Stimulated activated CD4-positive, alpha-beta T cell treated with anti-CD3 and anti-CD28 coated beads, Interleukin-12 subunit alpha, Interleukin-12 subunit beta, amount 100 ng/mL, for 4 hours (primary cell): ENCODE measurements around the gene DNAH9.

Experiments used
- DNase-seq: peaks from one replicate; pipeline ENCODE4 v3.0.0-alpha.2; 2020

The DNAH9 gene

GRCh38 chr17:11780621-11781020 is 182.4 kb downstream of the DNAH9 start:
- DNase-seq: no peak

DNA sequence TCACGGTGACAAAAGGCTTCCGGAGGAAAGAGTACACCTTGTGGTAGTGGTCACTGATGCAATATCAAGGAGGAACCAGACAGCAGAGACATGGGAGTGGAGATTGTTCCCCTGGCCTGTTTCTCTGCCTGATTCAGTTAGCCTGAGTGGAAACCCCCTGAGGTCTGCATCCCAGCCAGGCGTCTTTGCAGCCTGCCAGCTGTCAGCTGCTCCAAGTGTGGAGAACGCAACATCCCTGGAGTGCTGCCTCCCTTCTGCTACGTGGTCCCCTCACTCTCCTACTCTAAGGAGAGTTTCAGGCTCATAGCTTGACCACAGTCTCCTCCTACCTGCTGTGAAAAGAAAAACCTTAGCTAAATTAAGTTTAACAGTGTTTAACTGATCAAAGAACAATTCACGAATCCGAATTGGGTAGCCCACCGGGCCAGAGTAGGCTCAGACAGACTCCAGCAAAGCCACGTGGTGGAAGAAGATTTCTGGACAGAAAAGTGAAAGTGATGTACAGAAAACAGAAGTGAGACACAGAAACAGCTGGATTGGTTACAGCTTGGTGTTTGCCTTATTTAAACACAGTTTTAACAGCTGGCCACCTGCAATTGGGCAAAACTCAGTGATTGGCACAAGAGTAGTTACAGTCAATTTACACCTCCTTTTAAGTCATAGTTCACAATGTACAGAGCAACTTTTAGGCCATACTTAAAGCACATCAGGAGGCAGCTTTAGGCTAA is 188.6 kb downstream of the DNAH9 start:
- no peak for DNase-seq

DNA sequence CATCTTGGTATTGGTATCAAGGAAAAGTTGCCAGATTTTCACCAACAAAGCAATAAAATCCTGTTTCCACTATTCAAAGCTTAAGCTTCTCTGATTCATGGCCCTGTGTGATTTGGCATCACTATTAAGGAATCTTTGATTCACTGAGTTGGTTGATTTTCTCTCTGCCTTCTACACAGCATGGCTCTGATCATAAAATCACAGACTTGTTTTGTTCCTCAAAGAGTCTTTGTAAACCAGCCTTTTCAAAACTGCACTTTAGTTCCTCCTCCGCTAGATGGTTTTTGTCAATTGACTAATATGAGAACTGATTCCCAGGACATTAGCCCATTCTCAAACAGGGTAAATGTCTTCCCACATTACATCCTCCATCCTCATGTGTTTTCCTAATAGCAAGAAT is 197.6 kb downstream of the DNAH9 start:
- no peak for DNase-seq

DNA sequence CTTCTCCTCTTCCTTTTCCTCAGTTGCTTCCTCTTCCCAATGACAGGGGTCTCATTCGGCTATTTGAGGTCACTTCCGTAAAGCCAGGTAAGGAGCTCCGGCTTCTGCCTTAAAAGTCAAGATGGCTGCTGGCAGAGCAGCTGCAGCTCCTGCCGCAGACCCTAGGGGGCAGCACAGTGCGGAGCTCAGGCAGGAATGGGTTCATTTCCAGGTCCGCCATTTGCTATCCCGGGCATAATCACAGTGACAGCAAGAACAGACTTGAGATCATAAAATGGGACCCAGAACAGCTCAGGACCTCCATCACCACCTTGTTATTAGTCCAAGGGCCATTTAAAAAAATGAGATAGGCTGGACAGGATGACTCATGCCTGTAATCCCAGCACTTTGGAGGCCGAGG is 199.5 kb downstream of the DNAH9 start:
- no peak for DNase-seq

- DNase-seq: no peak
These were observed 205.1 kb downstream of the DNAH9 start for GRCh38 chr17:11803231-11803969.

DNA sequence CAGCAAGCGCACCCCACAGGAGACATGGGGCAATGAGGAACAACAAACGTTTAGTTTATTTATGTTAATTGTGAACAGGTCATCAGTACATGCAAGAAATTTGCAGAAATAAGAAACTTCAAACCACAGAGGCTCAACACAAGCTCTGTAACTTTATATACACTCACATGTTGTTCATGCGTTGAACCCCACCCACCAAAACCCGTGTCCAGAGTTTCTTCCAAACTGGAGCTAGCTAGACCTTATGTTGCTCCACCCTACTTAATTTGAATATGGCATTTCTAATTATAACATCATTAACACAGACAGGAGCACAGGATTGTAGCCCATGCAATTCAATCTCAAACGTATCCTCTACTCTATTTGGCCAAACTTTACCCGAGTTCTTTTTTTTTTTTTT is 206.9 kb downstream of the DNAH9 start:
- no peak for DNase-seq

DNA sequence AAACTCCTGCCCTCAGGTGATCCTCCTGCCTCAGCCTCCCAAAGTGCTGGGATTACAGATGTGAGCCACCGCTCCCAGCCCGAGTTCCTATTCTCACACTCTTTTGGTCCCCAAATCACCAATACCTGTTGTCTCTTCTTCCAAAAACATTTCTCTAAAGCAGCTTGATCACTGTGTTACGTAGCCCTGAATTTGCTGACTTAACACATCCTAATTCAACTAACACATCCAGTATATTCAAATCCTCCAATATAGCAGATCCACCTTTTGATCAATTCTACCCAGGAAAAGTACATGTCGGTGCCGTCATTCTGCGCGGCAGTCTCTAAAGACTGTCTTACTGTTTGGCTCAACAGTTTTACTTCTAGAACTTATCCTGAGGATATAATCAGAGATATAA is 207.7 kb downstream of the DNAH9 start:
- no peak for DNase-seq

DNA sequence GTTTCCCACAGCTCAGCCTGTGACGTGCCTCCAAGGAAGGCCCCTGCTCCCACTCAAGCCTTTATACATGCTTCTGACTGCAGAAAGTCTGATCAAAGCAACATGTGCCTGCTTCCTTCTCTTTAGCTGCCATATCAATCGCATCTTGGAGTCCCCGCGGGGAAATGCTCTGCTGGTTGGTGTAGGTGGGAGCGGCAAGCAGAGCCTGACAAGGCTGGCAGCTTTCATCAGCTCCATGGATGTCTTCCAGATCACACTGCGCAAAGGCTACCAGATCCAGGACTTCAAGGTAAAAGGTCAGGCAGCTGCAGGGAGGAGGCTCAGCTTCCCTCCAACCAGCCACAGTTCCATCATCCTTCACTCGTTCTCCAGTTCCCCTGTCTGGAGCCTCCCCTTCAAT is 209.3 kb downstream of the DNAH9 start:
- no peak for DNase-seq

- no peak for DNase-seq
These were observed 215.0 kb downstream of the DNAH9 start for GRCh38 chr17:11813278-11813677.

DNA sequence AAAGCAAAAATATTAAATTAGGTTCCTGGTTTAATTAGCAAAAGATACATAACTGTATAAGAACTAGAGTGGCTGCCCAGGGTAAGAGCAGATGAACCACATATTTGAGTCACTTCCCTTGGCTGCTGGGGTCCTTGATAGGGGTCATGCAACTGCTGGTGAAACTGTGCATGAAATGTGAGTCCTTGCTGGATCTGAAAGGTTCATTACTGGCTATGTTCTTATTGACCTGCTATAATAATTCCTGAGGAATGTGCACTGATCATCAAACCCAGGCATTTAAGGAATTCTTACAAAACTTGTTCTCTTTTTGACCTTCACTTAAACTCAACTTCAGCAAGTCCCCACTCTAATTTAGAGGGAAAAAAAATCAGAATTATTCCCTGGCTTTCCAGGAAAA is 215.6 kb downstream of the DNAH9 start:
- no peak for DNase-seq

- DNase-seq: no peak
These were observed 216.5 kb downstream of the DNAH9 start for GRCh38 chr17:11814655-11815262.

DNA sequence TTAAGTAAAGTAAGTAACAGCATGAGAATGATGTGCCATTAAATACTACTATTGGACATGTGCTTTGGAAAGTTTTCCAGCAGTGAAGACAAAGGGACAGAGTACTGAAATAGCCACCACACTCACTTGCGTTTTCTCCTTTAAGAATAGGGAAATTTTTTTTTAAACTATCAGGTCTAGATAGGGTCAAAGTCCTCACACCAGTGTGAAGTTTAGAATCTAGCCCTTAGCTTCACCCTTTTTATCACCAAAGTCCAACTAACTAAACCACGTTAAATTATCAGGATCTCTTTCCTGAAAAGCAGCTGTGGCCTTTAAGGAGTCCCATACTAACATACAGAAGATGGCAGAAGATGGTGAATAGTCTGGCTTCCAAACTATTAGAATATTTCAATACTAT is 218.1 kb downstream of the DNAH9 start:
- no peak for DNase-seq

DNA sequence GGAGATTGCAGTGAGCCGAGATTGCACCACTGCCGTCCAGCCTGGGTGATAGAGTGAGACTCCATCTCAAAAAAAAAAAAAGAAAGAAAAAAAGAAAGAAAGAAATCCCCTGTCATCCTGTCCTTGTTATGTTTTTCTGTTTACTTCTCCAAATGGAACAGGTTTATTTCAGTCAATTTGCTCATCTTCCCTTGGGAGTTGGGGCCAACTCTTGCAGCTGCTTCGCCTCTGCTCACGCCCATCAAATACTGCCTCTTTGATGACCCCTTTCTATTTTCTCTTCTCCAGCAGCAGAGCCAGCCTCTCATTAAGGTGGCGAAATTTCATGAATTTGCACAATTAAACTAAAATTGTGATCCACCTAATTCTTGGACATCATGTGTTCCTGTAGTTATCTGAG is 225.6 kb downstream of the DNAH9 start:
- DNase-seq: no peak

GRCh38 chr17:11825572-11826209 is 227.4 kb downstream of the DNAH9 start:
- no peak for DNase-seq

GRCh38 chr17:11832401-11833137 is 234.3 kb downstream of the DNAH9 start:
- no peak for DNase-seq

GRCh38 chr17:11836508-11836907 is 238.2 kb downstream of the DNAH9 start:
- DNase-seq: no peak

- no peak for DNase-seq
These were observed 241.8 kb downstream of the DNAH9 start for GRCh38 chr17:11840052-11840451.

GRCh38 chr17:11840831-11841230 is 242.6 kb downstream of the DNAH9 start:
- DNase-seq: no peak

- no peak for DNase-seq
These were observed 250.1 kb downstream of the DNAH9 start for GRCh38 chr17:11848330-11848729.

DNA sequence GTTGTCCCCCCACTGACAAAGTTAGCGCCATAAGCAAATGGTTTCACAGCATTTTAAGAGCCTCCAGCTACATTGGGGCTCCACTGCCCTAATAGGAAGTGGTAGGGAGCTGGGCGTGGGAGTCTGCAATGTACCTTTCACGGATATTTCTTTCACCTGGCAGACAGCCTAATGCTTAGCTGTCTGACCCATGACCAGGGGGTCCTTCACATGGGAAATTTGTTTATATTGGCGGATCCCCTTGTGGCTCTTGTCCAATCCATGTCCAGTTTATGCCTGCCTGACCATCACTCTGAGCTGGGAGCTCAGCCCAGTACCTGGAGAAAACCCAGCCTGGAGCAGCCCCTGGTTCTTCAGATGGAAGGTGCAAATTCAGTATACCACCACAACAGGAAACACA is 254.0 kb downstream of the DNAH9 start:
- DNase-seq: no peak

GRCh38 chr17:11852912-11853311 is 254.6 kb downstream of the DNAH9 start:
- DNase-seq: no peak

GRCh38 chr17:11853321-11854151 is 255.3 kb downstream of the DNAH9 start:
- no peak for DNase-seq
